Karpas-422 (cell line): ENCODE measurements around the gene FPGT. TPM values are rescaled to one million over a fixed set of nuclear protein-coding genes. Genes with fewer than 3 reads are reported as not detected.
"Not testable (repeated sequence)": the region's sequence is repeated elsewhere in the genome, so short reads cannot be mapped to it uniquely, and the experiment has no call there.

Experiments
- DNase-seq: peaks from one replicate; pipeline ENCODE4 v3.0.0-alpha.2; 2015
- H2AFZ ChIP-seq: fragments of 200-600 bp; sonication (generic); 2 replicates; pipeline ENCODE4 v1.6.1; 2014; ENCODE audit warnings: antibody characterized with exemption, low read length, mixed read lengths
- H3K27ac ChIP-seq: fragments of 200-600 bp; sonication (generic); 2 replicates; pipeline ENCODE4 v1.5.1; 2014; ENCODE audit warnings: mild to moderate bottlenecking, low read length, moderate library complexity
- H3K27me3 ChIP-seq: fragments of 200-600 bp; sonication (generic); 2 replicates; pipeline ENCODE4 v1.6.1; 2014; ENCODE audit warnings: low read length, mixed read lengths
- H3K36me3 ChIP-seq: fragments of 200-600 bp; sonication (generic); 2 replicates; pipeline ENCODE4 v1.6.1; 2014; ENCODE audit warnings: low read length, mixed read lengths; ENCODE audit not compliant: insufficient read depth
- H3K4me1 ChIP-seq: fragments of 200-600 bp; sonication (generic); 2 replicates; pipeline ENCODE4 v1.6.1; 2014; ENCODE audit warnings: mild to moderate bottlenecking, low read length, mixed read lengths
- H3K4me2 ChIP-seq: fragments of 200-600 bp; sonication (generic); 2 replicates; pipeline ENCODE4 v1.6.1; 2014; ENCODE audit warnings: low read length, low read depth, mild to moderate bottlenecking; ENCODE audit not compliant: poor library complexity, severe bottlenecking
- H3K4me3 ChIP-seq: fragments of 200-600 bp; sonication (generic); 2 replicates; pipeline ENCODE4 v1.5.1; 2014; ENCODE audit warnings: mild to moderate bottlenecking, antibody characterized with exemption, low read length, mixed read lengths
- H3K79me2 ChIP-seq: fragments of 200-600 bp; sonication (generic); 2 replicates; pipeline ENCODE4 v1.6.1; 2014; ENCODE audit warnings: mild to moderate bottlenecking, low read length, mixed read lengths
- H3K9ac ChIP-seq: fragments of 200-600 bp; sonication (generic); 2 replicates; pipeline ENCODE4 v1.6.0; 2014; ENCODE audit warnings: low read length
- H3K9me2 ChIP-seq: fragments of 200-600 bp; sonication (generic), shearing (Covaris generic); replicated peaks from 2 replicates; pipeline ENCODE4 v1.6.0; 2014; ENCODE audit warnings: mild to moderate bottlenecking, low read length, moderate library complexity; ENCODE audit not compliant: insufficient read depth
- H3K9me3 ChIP-seq: fragments of 300-700, 200-600 bp; sonication (generic); 2 replicates; pipeline ENCODE4 v1.6.1; 2014; ENCODE audit warnings: low read length, mixed read lengths
- H4K20me1 ChIP-seq: fragments of 200-600 bp; sonication (generic); 2 replicates; pipeline ENCODE4 v1.6.1; 2014; ENCODE audit warnings: mild to moderate bottlenecking, antibody characterized with exemption, low read length, low read depth; ENCODE audit not compliant: insufficient read depth
- total RNA-seq: library from RNA; depleted of rRNA; stranded (reverse); fragments of >200 nt; shearing (Covaris generic); gene quantifications from 2 replicates; pipeline ENCODE4 v1.2.3, GENCODE V29; 2014; ENCODE audit warnings: low replicate concordance; rRNA removed

The FPGT gene
- total RNA-seq, 1 experiment from 2014 or later: 14.2 TPM

GRCh38 chr1:74237787-74238186 lies 39.7 kb downstream of the FPGT start:
- no peaks in the 10 kb centered on the region for H3K9me3 ChIP-seq
- H4K20me1 ChIP-seq: no peaks in the 10 kb centered on the region
- H3K4me1 ChIP-seq: no peaks in the 10 kb centered on the region
- no peak overlapping the region for H3K4me3 ChIP-seq
- no peak overlapping the region for H2AFZ ChIP-seq
- H3K27ac ChIP-seq: no peak overlapping the region
- no peak overlapping the region for H3K9ac ChIP-seq
- H3K27me3 ChIP-seq: no peaks in the 10 kb centered on the region
- H3K36me3 ChIP-seq: no peaks in the 10 kb centered on the region
- no peaks in the 10 kb centered on the region for H3K9me2 ChIP-seq
- no peak overlapping the region for H3K4me2 ChIP-seq
- DNase-seq: no peak
- H3K79me2 ChIP-seq: no peaks in the 10 kb centered on the region

DNA sequence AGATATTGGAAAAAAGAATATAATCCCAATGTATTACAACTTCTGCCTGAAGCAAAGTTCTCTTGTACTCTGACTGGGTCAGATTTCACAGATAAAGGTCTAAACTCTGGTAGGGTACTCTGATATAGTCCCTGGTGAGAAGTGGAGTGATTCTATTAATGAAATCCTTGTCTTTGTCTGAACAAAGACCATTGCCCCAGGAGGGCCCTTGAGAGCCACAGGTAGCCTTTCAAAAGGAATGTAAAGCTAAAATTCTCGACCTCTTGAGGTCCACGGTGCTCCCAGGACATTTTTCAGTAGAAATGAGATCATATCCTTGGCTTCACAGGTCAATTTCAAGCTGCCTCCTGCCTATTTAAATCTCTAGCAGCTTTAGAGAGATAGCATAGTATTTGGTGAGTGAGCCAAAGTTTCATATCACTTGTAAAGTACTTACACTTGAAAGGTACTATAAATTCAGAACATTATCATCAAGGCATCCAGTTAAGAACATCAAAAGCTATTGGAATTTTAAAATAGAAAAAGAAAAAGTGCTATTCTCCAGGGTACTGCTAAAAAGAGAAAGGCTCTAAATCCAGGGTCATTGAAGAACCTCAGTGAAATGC lies 47.2 kb downstream of the FPGT start:
- Histone ChIP-seq H3K4me2 (no peak overlapping the region), H3K36me3 (no peaks in the 10 kb centered on the region), H4K20me1 (no peaks in the 10 kb centered on the region), H3K27ac (no peak overlapping the region), H2AFZ (no peak overlapping the region), H3K79me2 (no peaks in the 10 kb centered on the region), H3K27me3 (no peaks in the 10 kb centered on the region), H3K9ac (no peak overlapping the region), H3K4me1 (no peaks in the 10 kb centered on the region), H3K9me3 (no peaks in the 10 kb centered on the region), H3K4me3 (no peak overlapping the region), H3K9me2 (no peaks in the 10 kb centered on the region)
- DNase-seq: no peak

GRCh38 chr1:74246315-74246714 lies 48.3 kb downstream of the FPGT start:
- no peaks in the 10 kb centered on the region for H3K9me2 ChIP-seq
- no peak overlapping the region for H2AFZ ChIP-seq
- no peaks in the 10 kb centered on the region for H3K36me3 ChIP-seq
- no peak overlapping the region for H3K4me3 ChIP-seq
- no peak for DNase-seq
- no peaks in the 10 kb centered on the region for H3K27me3 ChIP-seq
- no peaks in the 10 kb centered on the region for H3K79me2 ChIP-seq
- no peaks in the 10 kb centered on the region for H3K4me1 ChIP-seq
- H3K27ac ChIP-seq: no peak overlapping the region
- H3K9me3 ChIP-seq: no peaks in the 10 kb centered on the region
- H3K4me2 ChIP-seq: no peak overlapping the region
- no peaks in the 10 kb centered on the region for H4K20me1 ChIP-seq
- no peak overlapping the region for H3K9ac ChIP-seq

GRCh38 chr1:74247881-74248528 lies 50.0 kb downstream of the FPGT start:
- H3K36me3 ChIP-seq: no peaks in the 10 kb centered on the region
- H4K20me1 ChIP-seq: no peaks in the 10 kb centered on the region
- no peak overlapping the region for H3K4me2 ChIP-seq
- no peak overlapping the region for H3K27ac ChIP-seq
- no peaks in the 10 kb centered on the region for H3K9me2 ChIP-seq
- H3K4me3 ChIP-seq: no peak overlapping the region
- H3K9me3 ChIP-seq: no peaks in the 10 kb centered on the region
- H3K27me3 ChIP-seq: no peaks in the 10 kb centered on the region
- H3K79me2 ChIP-seq: no peaks in the 10 kb centered on the region
- H3K9ac ChIP-seq: no peak overlapping the region
- no peak for DNase-seq
- H3K4me1 ChIP-seq: no peaks in the 10 kb centered on the region
- H2AFZ ChIP-seq: no peak overlapping the region

DNA sequence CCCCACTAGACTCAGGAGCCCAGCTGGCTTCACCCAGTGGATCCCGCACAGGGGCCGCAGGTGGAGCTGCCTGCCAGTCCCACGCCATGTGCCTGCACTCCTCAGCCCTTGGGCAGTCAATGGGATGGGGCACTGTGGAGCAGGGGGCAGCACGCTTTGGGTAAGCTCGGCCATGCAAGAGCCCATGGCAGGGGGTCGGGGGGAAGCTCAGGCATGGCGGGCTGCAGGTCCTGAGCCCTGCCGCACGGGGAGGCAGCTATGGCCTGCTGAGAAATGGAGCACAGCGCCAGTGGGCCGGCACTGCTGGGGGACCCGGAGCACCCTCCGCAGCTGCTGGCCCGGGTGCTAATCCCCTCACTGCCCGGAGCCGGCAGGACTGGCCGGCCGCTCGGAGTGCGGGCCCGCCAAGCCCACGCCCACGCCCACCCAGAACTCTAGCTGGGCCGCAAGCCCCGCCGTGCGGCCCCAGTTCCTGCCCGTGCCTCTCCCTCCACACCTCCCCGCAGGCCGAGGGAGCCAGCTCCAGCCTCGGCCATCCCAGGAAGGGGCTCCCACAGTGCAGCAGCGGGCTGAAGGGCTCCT lies 55.3 kb downstream of the FPGT start:
- H3K9ac ChIP-seq, H3K4me1 ChIP-seq, H3K27ac ChIP-seq, H3K36me3 ChIP-seq, H3K9me2 ChIP-seq, H2AFZ ChIP-seq, H3K4me3 ChIP-seq, DNase-seq, H3K9me3 ChIP-seq, H3K27me3 ChIP-seq, H3K4me2 ChIP-seq, H4K20me1 ChIP-seq, H3K79me2 ChIP-seq: not testable (repeated sequence)

Other genes starting within 250 kb of the FPGT start
- gene LRRIQ3, start 66 bp upstream of the FPGT start, total RNA-seq: 0.67 and 0.90 TPM in 2 replicates
- 0.48 and 0.90 TPM in 2 replicates for gene TNNI3K, start 37.1 kb downstream of the FPGT start, total RNA-seq